DOHH2 (cell line): Measurements from ENCODE around the gene FAM234B.
"Not testable (repeated sequence)": the region's sequence is repeated elsewhere in the genome, so short reads cannot be mapped to it uniquely, and the experiment has no call there.

Experiments
- H3F3A ChIP-seq: fragments of 200-600 bp; sonication (generic), shearing (Covaris generic); 2 replicates; pipeline ENCODE4 v1.6.0; 2016; ENCODE audit warnings: antibody characterized with exemption, mild to moderate bottlenecking; ENCODE audit not compliant: control insufficient read depth, insufficient read depth
- H3K27ac ChIP-seq: fragments of 200-600 bp; sonication (generic); 2 replicates; pipeline ENCODE4 v1.5.1; 2014; ENCODE audit warnings: low read depth, mild to moderate bottlenecking, low read length, moderate library complexity
- H3K27me3 ChIP-seq: fragments of 200-600 bp; sonication (generic); 2 replicates; pipeline ENCODE4 v1.6.1; 2014; ENCODE audit warnings: mild to moderate bottlenecking, low read length, mixed read lengths; ENCODE audit not compliant: control insufficient read depth
- H3K36me3 ChIP-seq: fragments of 200-600 bp; sonication (generic); 2 replicates; pipeline ENCODE4 v1.6.1; 2014; ENCODE audit warnings: mild to moderate bottlenecking, low read length, moderate library complexity, mixed read lengths; ENCODE audit not compliant: control insufficient read depth
- H3K4me1 ChIP-seq: fragments of 200-600 bp; sonication (generic); 2 replicates; pipeline ENCODE4 v1.6.1; 2014; ENCODE audit warnings: mild to moderate bottlenecking, low read length, mixed read lengths; ENCODE audit not compliant: control insufficient read depth
- H3K4me2 ChIP-seq: fragments of 200-600 bp; sonication (generic); 2 replicates; pipeline ENCODE4 v1.6.0; 2014; ENCODE audit warnings: mild to moderate bottlenecking, low read length, moderate library complexity
- H3K4me3 ChIP-seq: fragments of 200-600 bp; sonication (generic); 2 replicates; pipeline ENCODE4 v1.5.1; 2014; ENCODE audit warnings: mild to moderate bottlenecking, low read length, mixed read lengths
- H3K79me2 ChIP-seq: fragments of 200-600 bp; sonication (generic); 2 replicates; pipeline ENCODE4 v1.6.1; 2014; ENCODE audit warnings: mild to moderate bottlenecking, low read length, mixed read lengths; ENCODE audit not compliant: control insufficient read depth
- H3K9me2 ChIP-seq: fragments of 200-600 bp; sonication (generic); replicated peaks from 2 replicates; pipeline ENCODE4 v1.6.1; 2014; ENCODE audit warnings: mild to moderate bottlenecking, low read length, mixed read lengths; ENCODE audit not compliant: control insufficient read depth
- H3K9me3 ChIP-seq: fragments of 200-600 bp; sonication (generic); 2 replicates; pipeline ENCODE4 v1.6.1; 2014; ENCODE audit warnings: antibody characterized with exemption, low read length, mixed read lengths; ENCODE audit not compliant: control insufficient read depth, insufficient read depth
- H4K20me1 ChIP-seq: fragments of 200-600 bp; sonication (generic); 2 replicates; pipeline ENCODE4 v1.6.0; 2014; ENCODE audit warnings: low read depth, mild to moderate bottlenecking, antibody characterized with exemption, low read length, moderate library complexity; ENCODE audit not compliant: control insufficient read depth, insufficient read depth
- CTCF ChIP-seq: fragments of 200-600 bp; sonication (generic); IDR thresholded peaks from one replicate; pipeline ENCODE4 v1.5.1; 2014; ENCODE audit warnings: antibody characterized with exemption, mild to moderate bottlenecking, low read depth, low read length; ENCODE audit not compliant: poor library complexity, severe bottlenecking
- EZH2phosphoT487 ChIP-seq: fragments of 200-600 bp; sonication (generic); IDR thresholded peaks from 2 replicates; pipeline ENCODE4 v1.6.1; 2017; ENCODE audit warnings: borderline replicate concordance, mild to moderate bottlenecking, antibody characterized with exemption, low read length, moderate library complexity, mixed read lengths

FAM234B gene

GRCh38 chr12:13046964-13047363 is 2.8 kb downstream of the FAM234B start:
- no peak overlapping the region for H3K4me3 ChIP-seq
- H3F3A ChIP-seq: no peaks in the 10 kb centered on the region
- no peak for TF ChIP-seq EZH2phosphoT487
- TF ChIP-seq CTCF: no peak
- H3K27me3 ChIP-seq: peaks cover 6% of the 10 kb centered on the region
- peaks cover 12% of the 10 kb centered on the region for H3K4me1 ChIP-seq
- no peaks in the 10 kb centered on the region for H3K9me2 ChIP-seq
- H3K79me2 ChIP-seq: no peaks in the 10 kb centered on the region
- H4K20me1 ChIP-seq: no peaks in the 10 kb centered on the region
- H3K36me3 ChIP-seq: no peaks in the 10 kb centered on the region
- H3K9me3 ChIP-seq: no peaks in the 10 kb centered on the region
- no peak overlapping the region for H3K4me2 ChIP-seq
- no peak overlapping the region for H3K27ac ChIP-seq

- Histone ChIP-seq H3K9me2 (no peaks in the 10 kb centered on the region), H3K27ac (no peak overlapping the region), H3K79me2 (no peaks in the 10 kb centered on the region), H3K27me3 (no peaks in the 10 kb centered on the region; the same call in 1 of the 2 replicates), H3K36me3 (no peaks in the 10 kb centered on the region), H3K9me3 (peaks cover 5% of the 10 kb centered on the region; the same call in 1 of the 2 replicates), H3K4me1 (peaks cover 6% of the 10 kb centered on the region), H3K4me2 (no peak overlapping the region), H3F3A (no peaks in the 10 kb centered on the region), H3K4me3 (no peak overlapping the region), H4K20me1 (no peaks in the 10 kb centered on the region)
- no peak for TF ChIP-seq EZH2phosphoT487
- no peak for TF ChIP-seq CTCF
Measured at GRCh38 chr12:13049816-13050215, 5.6 kb downstream of the FAM234B start.

GRCh38 chr12:13052421-13052820 is 8.2 kb downstream of the FAM234B start:
- TF ChIP-seq EZH2phosphoT487: no peak
- TF ChIP-seq CTCF: no peak
- Histone ChIP-seq H3K9me2 (no peaks in the 10 kb centered on the region), H3K4me3 (no peak overlapping the region), H3K27me3 (no peaks in the 10 kb centered on the region), H3K79me2 (no peaks in the 10 kb centered on the region), H3K27ac (no peak overlapping the region), H4K20me1 (no peaks in the 10 kb centered on the region), H3K36me3 (no peaks in the 10 kb centered on the region), H3K9me3 (peaks cover 5% of the 10 kb centered on the region; the same call in 1 of the 2 replicates), H3K4me1 (no peaks in the 10 kb centered on the region), H3K4me2 (no peak overlapping the region), H3F3A (no peaks in the 10 kb centered on the region)

GRCh38 chr12:13053617-13054016 is 9.4 kb downstream of the FAM234B start:
- not testable (repeated sequence) for H3K27me3 ChIP-seq, H3K79me2 ChIP-seq, H3K4me3 ChIP-seq

More at GRCh38 chr12:13053617-13054016, 9.4 kb downstream of the FAM234B start:
- not testable (repeated sequence) for H3K27ac ChIP-seq, H3K4me2 ChIP-seq, H4K20me1 ChIP-seq, H3K9me2 ChIP-seq, H3F3A ChIP-seq, H3K9me3 ChIP-seq, H3K4me1 ChIP-seq, H3K36me3 ChIP-seq
